ENCODE data around the gene ENSA. TPM values are rescaled to one million over a fixed set of nuclear protein-coding genes. Genes with fewer than 3 reads are reported as not detected.
A peak's percentile ranks its signal among the peaks of the same experiment; 100 is the strongest.
"Not testable (repeated sequence)": the region's sequence is repeated elsewhere in the genome, so short reads cannot be mapped to it uniquely, and the experiment has no call there.

The ENSA gene
- total and polyA plus RNA-seq, 3 experiments from 2014 or later: 72.5 to 252 (median 249) TPM

- Histone ChIP-seq H3K9me3 (ENCODE audit: low read length) (no peaks in the 10 kb centered on the region), H3K27me3 (ENCODE audit: insufficient read depth, low read length, poor library complexity, severe bottlenecking) (no peaks in the 10 kb centered on the region), H3K36me3 (ENCODE audit: insufficient read depth, low read length) (no peaks in the 10 kb centered on the region), H3K27ac (ENCODE audit: low read depth, low read length) (no peak overlapping the region), H3K4me1 (ENCODE audit: insufficient read depth, low read length) (peaks cover 11% of the 10 kb centered on the region), H3K4me3 (ENCODE audit: low read length) (no peak overlapping the region)
- ChIA-PET CTCF (interaction anchor here (1.5 to 2.9 kb wide), 3 partner anchors 13 to 47 kb away, joined by 3 to 11 read pairs (median 7); no protein-coding TSS in a partner anchor), POLR2A (no interaction called here)
- Mint-ChIP-seq H3K4me1 (peaks cover 6 to 27% (median 11%) of the 10 kb centered on the region in 3 donors), H3K27ac (peak overlapping the region in 3 of 8 donors; percentile 5 to 89 (median 17)), H3K4me3 (no peak overlapping the region), H3K9me3 (no peaks in the 10 kb centered on the region), H3K36me3 (peaks cover 0 to 8% (median 2%) of the 10 kb centered on the region in 3 donors), H3K27me3 (no peaks in the 10 kb centered on the region)
- no peak for DNase-seq
These were observed 22.8 kb downstream of the ENSA start for GRCh38 chr1:150606463-150607142.

- H3K27me3 ChIP-seq (ENCODE audit: insufficient read depth, low read length, poor library complexity, severe bottlenecking); CTCF ChIA-PET; H3K4me3 ChIP-seq (ENCODE audit: low read length); H3K4me3 Mint-ChIP-seq; H3K9me3 ChIP-seq (ENCODE audit: low read length); H3K27ac ChIP-seq (ENCODE audit: low read depth, low read length); H3K4me1 ChIP-seq (ENCODE audit: insufficient read depth, low read length); H3K27ac Mint-ChIP-seq; H3K36me3 ChIP-seq (ENCODE audit: insufficient read depth, low read length); H3K9me3 Mint-ChIP-seq; DNase-seq; H3K27me3 Mint-ChIP-seq; POLR2A ChIA-PET: not testable (repeated sequence)
- Mint-ChIP-seq H3K4me1 (peaks cover 0 to 15% (median 5%) of the 10 kb centered on the region in 3 donors), H3K36me3 (peaks cover 0 to 13% (median 2%) of the 10 kb centered on the region in 3 donors)
These were observed 24.0 kb downstream of the ENSA start for GRCh38 chr1:150605451-150605731.

- H3K4me3 Mint-ChIP-seq: no peak overlapping the region
These were observed 25.2 kb downstream of the ENSA start for GRCh38 chr1:150604226-150604588.

GRCh38 chr1:150603711-150604110 is 25.7 kb downstream of the ENSA start:
- no peak overlapping the region for H3K4me3 ChIP-seq (ENCODE audit: low read length)
- no peaks in the 10 kb centered on the region for H3K27me3 Mint-ChIP-seq
- no peak for DNase-seq
- peaks cover 0 to 8% (median 3%) of the 10 kb centered on the region in 3 donors for H3K4me1 Mint-ChIP-seq
- CTCF ChIA-PET: interaction anchor here (1.0 kb wide), 2 partner anchors 13 to 43 kb away, joined by 4 read pairs; no protein-coding TSS in a partner anchor
- no peak overlapping the region for H3K27ac ChIP-seq (ENCODE audit: low read depth, low read length)
- no peak overlapping the region for H3K4me3 Mint-ChIP-seq
- H3K9me3 Mint-ChIP-seq: no peaks in the 10 kb centered on the region
- no peaks in the 10 kb centered on the region for H3K9me3 ChIP-seq (ENCODE audit: low read length)
- no peaks in the 10 kb centered on the region for H3K36me3 ChIP-seq (ENCODE audit: insufficient read depth, low read length)
- no peaks in the 10 kb centered on the region for H3K4me1 ChIP-seq (ENCODE audit: insufficient read depth, low read length)
- H3K36me3 Mint-ChIP-seq: peaks cover 0 to 22% (median 5%) of the 10 kb centered on the region in 3 donors
- POLR2A ChIA-PET: no interaction called here
- no peaks in the 10 kb centered on the region for H3K27me3 ChIP-seq (ENCODE audit: insufficient read depth, low read length, poor library complexity, severe bottlenecking)
- peak overlapping the region in 3 of 8 donors; percentile 10 to 80 (median 48) for H3K27ac Mint-ChIP-seq

More at GRCh38 chr1:150604226-150604588, 25.2 kb downstream of the ENSA start:
- no peak overlapping the region for H3K4me3 ChIP-seq (ENCODE audit: low read length)
- ChIA-PET POLR2A (no interaction called here), CTCF (interaction anchor here (0.6 kb wide), 1 partner anchor 11 kb away, joined by 3 read pairs; no protein-coding TSS in a partner anchor)
- H3K27me3 ChIP-seq (ENCODE audit: insufficient read depth, low read length, poor library complexity, severe bottlenecking): no peaks in the 10 kb centered on the region
- Mint-ChIP-seq H3K4me1 (peaks cover 0 to 8% (median 3%) of the 10 kb centered on the region in 3 donors), H3K9me3 (no peaks in the 10 kb centered on the region), H3K27ac (peak overlapping the region in 7 of 8 donors; percentile 20 to 60 (median 49)), H3K27me3 (no peaks in the 10 kb centered on the region), H3K36me3 (peaks cover 0 to 20% (median 5%) of the 10 kb centered on the region in 3 donors)
- H3K4me1 ChIP-seq (ENCODE audit: insufficient read depth, low read length): no peaks in the 10 kb centered on the region
- H3K36me3 ChIP-seq (ENCODE audit: insufficient read depth, low read length): no peaks in the 10 kb centered on the region
- no peaks in the 10 kb centered on the region for H3K9me3 ChIP-seq (ENCODE audit: low read length)
- H3K27ac ChIP-seq (ENCODE audit: low read depth, low read length): peak overlapping the region; percentile 18
- no peak for DNase-seq

GRCh38 chr1:150602372-150602771 is 27.0 kb downstream of the ENSA start:
- H3K27ac Mint-ChIP-seq; H3K9me3 Mint-ChIP-seq; H3K4me3 Mint-ChIP-seq; H3K4me1 Mint-ChIP-seq; H3K4me3 ChIP-seq (ENCODE audit: low read length); H3K9me3 ChIP-seq (ENCODE audit: low read length); H3K4me1 ChIP-seq (ENCODE audit: insufficient read depth, low read length); H3K27me3 ChIP-seq (ENCODE audit: insufficient read depth, low read length, poor library complexity, severe bottlenecking); H3K27me3 Mint-ChIP-seq; DNase-seq; H3K36me3 ChIP-seq (ENCODE audit: insufficient read depth, low read length); H3K27ac ChIP-seq (ENCODE audit: low read depth, low read length): not testable (repeated sequence)
- ChIA-PET POLR2A (interaction anchor here (0.6 kb wide), 1 partner anchor 13 kb away, joined by 3 read pairs; no protein-coding TSS in a partner anchor), CTCF (interaction anchor here (1.1 kb wide), 1 partner anchor 19 kb away, joined by 3 read pairs; no protein-coding TSS in a partner anchor)
- H3K36me3 Mint-ChIP-seq: peaks cover 0 to 24% (median 5%) of the 10 kb centered on the region in 3 donors

- Histone ChIP-seq H3K4me3 (ENCODE audit: low read length) (no peak overlapping the region), H3K36me3 (ENCODE audit: insufficient read depth, low read length) (no peaks in the 10 kb centered on the region), H3K4me1 (ENCODE audit: insufficient read depth, low read length) (no peaks in the 10 kb centered on the region), H3K27me3 (ENCODE audit: insufficient read depth, low read length, poor library complexity, severe bottlenecking) (no peaks in the 10 kb centered on the region), H3K9me3 (ENCODE audit: low read length) (no peaks in the 10 kb centered on the region), H3K27ac (ENCODE audit: low read depth, low read length) (no peak overlapping the region)
- DNase-seq: no peak
- no peaks in the 10 kb centered on the region for H3K27me3 Mint-ChIP-seq
- H3K27ac Mint-ChIP-seq: peak overlapping the region in 1 of 8 donors; percentile 65
- H3K4me1 Mint-ChIP-seq: peaks cover 7 to 12% (median 8%) of the 10 kb centered on the region in 3 donors
- peaks cover 0 to 25% (median 5%) of the 10 kb centered on the region in 3 donors for H3K36me3 Mint-ChIP-seq
- no peak overlapping the region for H3K4me3 Mint-ChIP-seq
- no peaks in the 10 kb centered on the region for H3K9me3 Mint-ChIP-seq
- ChIA-PET CTCF (no interaction called here), POLR2A (no interaction called here)
These were observed 27.9 kb downstream of the ENSA start for GRCh38 chr1:150601540-150601939.

GRCh38 chr1:150598346-150598745 is 31.1 kb downstream of the ENSA start:
- H3K36me3 ChIP-seq (ENCODE audit: insufficient read depth, low read length); H3K27me3 ChIP-seq (ENCODE audit: insufficient read depth, low read length, poor library complexity, severe bottlenecking); H3K27ac ChIP-seq (ENCODE audit: low read depth, low read length); DNase-seq; H3K4me1 ChIP-seq (ENCODE audit: insufficient read depth, low read length); POLR2A ChIA-PET; H3K4me3 Mint-ChIP-seq; H3K9me3 Mint-ChIP-seq; H3K9me3 ChIP-seq (ENCODE audit: low read length); H3K27me3 Mint-ChIP-seq; H3K4me3 ChIP-seq (ENCODE audit: low read length): not testable (repeated sequence)
- H3K36me3 Mint-ChIP-seq: peaks cover 0 to 27% (median 6%) of the 10 kb centered on the region in 3 donors
- peaks cover 15 to 19% (median 15%) of the 10 kb centered on the region in 3 donors for H3K4me1 Mint-ChIP-seq
- CTCF ChIA-PET: interaction anchor here (1.3 kb wide), 1 partner anchor 37 kb away, joined by 3 read pairs; no protein-coding TSS in a partner anchor
- peak overlapping the region in 2 of 8 donors; percentile 36 to 42 for H3K27ac Mint-ChIP-seq

GRCh38 chr1:150596976-150597375 is 32.4 kb downstream of the ENSA start:
- CTCF ChIA-PET: interaction anchor here (1.3 to 1.8 kb wide), 2 partner anchors 17 to 36 kb away, joined by 3 to 5 read pairs; partner anchors contain the start of gene MCL1

More at GRCh38 chr1:150596976-150597375, 32.4 kb downstream of the ENSA start:
- no peaks in the 10 kb centered on the region for H3K27me3 ChIP-seq (ENCODE audit: insufficient read depth, low read length, poor library complexity, severe bottlenecking)
- peaks cover 0 to 29% (median 6%) of the 10 kb centered on the region in 3 donors for H3K36me3 Mint-ChIP-seq
- no peaks in the 10 kb centered on the region for H3K27me3 Mint-ChIP-seq
- POLR2A ChIA-PET: no interaction called here
- no peak for DNase-seq
- no peak overlapping the region for H3K27ac ChIP-seq (ENCODE audit: low read depth, low read length)
- H3K4me1 Mint-ChIP-seq: peaks cover 14 to 19% (median 15%) of the 10 kb centered on the region in 3 donors
- H3K4me3 ChIP-seq (ENCODE audit: low read length): no peak overlapping the region
- H3K9me3 Mint-ChIP-seq: no peaks in the 10 kb centered on the region
- no peaks in the 10 kb centered on the region for H3K9me3 ChIP-seq (ENCODE audit: low read length)
- no peaks in the 10 kb centered on the region for H3K36me3 ChIP-seq (ENCODE audit: insufficient read depth, low read length)
- H3K27ac Mint-ChIP-seq: peak overlapping the region in 7 of 8 donors; percentile 39 to 97 (median 88)
- H3K4me1 ChIP-seq (ENCODE audit: insufficient read depth, low read length): no peaks in the 10 kb centered on the region
- H3K4me3 Mint-ChIP-seq: peak overlapping the region in 3 of 7 donors; percentile 33 to 61 (median 52)

All from CD8-positive, alpha-beta memory T cell (primary cell).